Embryonic facial prominence (tissue), 1 donor: Measurements from ENCODE around the gene HHIPL1.

Source experiments
- DNase-seq: peaks from one replicate; pipeline ENCODE4 v3.0.0-alpha.2; 2016; ENCODE audit errors: extremely low spot score

The HHIPL1 gene

DNA sequence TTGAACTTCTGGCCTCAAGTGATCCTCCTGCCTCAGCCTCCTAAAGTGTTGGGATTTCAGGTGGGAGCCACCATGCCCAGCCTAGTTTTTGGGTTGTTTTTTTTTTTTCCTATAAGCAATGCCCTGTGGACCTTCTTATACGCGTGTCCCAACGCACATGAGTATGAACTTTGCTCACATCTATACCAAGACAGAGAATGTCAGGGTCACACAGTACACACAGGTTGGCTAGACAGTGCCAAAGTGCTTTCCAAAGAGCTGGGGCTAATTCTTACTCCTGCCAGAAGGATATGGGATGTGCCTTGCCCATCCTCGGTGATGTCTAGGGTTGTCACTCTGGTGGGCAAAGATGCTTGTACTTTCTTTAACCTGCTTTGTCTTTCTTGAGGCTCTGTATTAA, 33.3 kb upstream of the HHIPL1 start:
- no peak for DNase-seq

DNA sequence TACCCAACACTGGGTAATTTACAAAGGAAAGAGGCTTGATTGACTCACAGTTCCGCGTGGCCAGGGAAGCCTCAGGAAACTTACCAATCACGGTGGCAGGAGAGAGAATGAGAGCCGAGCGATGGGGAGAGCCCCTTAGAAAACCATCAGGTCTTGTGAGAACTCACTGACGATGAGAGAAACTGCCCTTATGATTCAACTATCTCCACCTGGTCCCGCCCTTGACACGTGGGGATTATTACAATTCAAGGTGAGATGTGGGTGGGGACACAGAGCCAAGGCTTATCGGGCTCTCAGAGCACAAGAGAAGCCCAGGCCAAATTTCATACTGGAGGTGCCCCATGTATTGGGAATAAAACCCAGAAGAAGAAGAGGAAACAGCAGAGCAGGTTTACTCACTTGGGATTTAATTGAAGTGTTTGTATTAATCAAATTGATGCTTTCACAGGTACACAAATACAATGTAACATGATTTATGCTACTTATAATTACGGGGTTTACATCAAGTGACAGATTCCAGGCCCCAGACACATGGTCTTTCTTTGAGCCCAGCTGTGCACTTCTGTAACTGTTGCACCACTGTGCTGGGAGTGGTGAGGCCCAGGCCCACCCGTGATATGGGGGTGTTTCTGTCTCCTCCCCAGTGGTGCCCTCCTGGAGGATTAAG, 32.7 kb upstream of the HHIPL1 start:
- DNase-seq = no peak

DNA sequence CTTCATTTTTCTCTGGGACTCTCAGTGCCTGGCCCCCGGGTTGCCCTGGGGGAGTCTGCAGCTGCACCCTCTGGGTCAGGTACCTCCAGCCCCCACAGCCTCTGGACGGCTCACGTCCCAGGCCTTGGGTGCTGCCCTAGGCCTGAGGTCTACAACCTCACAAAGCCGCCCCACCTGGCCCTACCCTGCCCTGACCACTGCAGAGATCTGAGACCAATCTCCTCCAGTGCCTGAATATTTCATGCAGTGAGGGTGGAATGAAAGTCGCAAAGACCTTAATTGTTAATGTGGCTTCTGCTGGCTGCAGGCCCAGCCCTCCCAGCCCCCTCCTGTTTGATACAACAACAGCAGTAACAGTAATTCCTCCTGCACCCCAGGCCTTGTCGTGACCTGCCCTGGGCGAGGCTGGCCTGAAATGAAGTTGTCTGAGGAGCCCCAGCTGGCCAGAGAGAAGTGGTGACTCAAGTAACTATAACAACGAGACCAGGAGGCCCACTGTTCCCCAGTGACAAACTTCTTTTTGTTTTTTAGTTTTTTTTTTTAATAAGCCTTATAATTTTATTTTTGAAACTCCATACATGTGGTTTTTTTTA, 32.1 kb upstream of the HHIPL1 start:
- no peak for DNase-seq

DNA sequence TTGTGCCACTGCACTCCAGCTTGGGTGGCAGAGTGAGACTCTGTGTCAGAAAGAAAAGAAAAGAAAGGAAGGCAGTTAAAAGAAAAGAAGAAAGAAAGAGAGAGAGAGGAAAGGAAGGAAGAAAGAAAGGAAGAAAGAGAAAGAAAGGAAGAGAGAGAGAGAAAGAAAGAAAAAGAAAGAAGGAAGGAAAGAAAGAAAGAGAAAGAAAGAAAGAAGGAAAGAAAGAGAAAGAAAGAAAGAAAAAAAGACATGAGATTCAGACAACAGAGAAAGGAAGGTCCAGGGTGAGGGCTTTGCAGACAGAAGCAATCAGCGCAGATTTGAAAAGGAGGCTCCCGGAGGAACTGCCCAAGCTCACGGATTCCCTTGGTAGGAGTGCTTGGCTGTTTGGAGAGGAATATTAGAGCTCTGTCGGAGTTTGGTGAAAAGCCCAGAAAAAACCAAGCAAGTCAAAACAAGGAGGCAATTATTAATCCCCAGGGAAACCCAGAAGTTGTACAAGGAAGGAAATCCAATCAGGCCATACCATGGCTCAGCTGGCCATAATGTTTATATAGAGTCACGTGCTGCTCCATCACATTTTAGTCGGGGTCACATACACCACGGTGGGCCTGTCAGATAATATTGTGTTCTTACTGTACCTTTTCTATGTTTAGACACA, 29.3 kb upstream of the HHIPL1 start:
- no peak for DNase-seq

DNA sequence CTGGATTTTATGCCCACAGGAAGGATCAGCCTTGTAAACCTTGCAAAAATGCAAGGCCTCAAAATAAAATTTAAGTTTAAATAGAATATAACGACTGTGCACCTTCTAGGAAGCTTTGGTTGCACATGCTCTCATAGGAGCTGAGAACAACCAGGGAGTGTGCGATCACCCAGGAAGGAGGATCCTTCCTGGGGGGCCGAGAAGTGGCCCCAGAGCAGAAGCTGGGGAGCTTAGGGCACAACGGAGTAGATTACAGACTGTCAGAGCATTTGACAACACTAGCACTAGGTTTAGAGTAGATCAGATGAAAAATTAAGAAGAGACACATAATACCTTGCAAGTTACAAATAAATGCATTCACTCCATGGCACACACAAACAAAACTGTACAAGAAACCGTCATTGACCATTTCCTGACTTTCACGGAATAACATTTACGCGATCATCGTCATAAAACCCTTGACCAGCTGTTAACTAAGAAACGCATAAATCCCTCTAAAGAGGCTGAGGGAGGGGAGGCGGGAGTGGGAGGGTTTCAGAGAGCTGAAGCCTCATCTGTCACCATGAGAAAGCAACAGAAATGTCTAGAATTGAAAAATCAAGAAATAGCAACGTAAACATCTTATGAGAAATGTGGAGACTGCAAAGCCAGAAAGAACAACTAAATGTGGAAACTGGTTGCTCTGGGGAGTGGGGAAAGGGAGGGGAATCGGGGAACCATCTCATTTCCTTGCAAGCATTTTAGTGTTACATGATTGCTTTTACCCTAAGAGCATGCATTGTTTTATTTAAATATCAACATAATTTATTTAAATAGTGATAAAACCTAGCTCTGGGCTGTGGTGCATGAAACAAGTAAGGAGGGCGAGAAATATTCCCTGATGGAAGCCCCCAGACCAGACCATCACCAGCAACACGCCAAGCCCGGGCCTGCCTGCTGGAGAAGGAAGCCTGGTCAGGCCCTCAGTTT, 27.8 kb upstream of the HHIPL1 start:
- no peak for DNase-seq

DNA sequence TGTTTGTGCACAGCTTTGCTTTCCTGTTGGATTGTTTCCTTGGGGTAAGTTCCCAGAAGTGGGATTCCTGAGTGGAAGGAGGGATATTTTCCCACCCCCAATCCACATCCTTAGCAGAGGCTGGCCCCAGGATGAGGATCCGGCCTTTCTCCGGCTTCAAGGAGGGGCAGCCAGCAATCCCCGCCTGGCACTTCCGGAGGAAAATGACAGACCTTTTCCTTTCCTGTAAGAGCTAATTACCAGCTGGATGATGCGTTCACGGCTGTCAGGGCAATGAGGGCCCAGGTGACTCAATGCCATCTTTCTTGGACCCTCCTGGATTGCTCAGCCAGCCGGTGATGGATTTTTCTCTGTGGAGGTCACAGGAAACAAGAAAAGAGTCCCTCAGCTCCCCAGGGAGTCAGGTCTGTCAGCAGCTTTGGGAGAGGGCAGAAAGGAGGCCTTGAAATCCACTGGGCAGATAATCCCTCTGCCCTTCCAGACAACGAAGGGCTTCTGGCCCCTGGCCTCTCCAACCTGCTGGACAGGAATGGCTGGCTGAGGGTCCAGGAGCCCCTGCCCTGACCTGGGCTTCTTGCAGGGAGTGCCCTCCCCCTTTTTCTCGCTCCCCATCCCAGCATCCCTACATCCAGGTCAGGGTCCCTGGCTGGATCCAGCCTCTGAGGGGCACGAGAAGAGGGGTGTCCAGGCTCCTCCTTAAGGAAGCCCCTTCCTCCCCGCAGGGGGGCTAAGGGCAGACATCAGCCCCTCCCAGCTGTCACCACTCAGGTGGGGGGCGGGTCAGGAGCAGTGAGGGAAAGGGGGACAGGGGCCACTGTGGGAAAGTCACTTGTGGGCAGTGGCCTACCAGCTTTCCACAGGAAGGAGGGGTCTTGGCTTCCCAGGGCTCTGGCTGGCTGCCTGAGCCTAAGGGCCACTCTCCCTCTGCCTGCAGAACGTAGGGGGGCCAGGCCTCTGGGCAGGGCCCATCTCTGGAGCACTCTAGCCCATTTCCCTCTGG, 24.8 kb upstream of the HHIPL1 start:
- no peak for DNase-seq

DNA sequence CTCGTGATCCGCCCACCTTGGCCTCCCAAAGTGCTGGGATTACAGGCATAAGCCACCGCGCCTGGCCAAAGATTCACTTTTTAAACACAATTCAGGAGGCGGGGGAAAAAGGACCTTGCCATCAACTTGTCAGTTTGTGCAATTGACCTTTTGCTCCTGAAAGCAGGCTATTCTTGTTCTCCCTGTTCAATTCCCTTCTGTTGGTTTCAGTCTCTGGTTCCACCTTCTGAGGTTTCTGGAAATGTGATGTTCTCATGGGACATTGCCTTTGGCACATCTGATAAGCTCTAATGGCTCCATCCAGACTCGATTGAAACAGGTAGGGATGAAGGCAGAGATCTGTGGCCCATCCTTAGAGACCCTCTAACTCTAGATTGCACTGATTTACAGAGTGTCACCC, 23.0 kb upstream of the HHIPL1 start:
- DNase-seq = no peak

DNA sequence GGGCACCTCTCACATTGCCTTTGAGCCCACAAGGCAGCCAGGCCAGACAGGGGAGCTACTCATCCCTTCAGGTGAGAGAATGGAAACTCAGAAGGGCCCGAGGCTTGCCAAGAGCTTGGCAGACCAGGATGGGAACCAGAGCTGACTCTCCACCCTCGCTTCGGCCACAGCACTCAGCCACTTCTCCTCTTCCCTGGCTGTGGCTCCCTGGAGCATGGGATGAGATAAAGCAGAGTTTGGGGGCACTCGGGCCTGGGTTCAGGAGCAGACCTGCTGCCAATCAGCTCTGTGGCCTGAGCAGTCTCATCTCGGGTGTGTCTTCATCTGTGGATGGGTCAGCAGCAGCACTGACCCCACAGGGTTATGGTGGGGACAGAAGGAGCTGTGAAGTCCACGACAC, 20.9 kb upstream of the HHIPL1 start:
- no peak for DNase-seq

DNA sequence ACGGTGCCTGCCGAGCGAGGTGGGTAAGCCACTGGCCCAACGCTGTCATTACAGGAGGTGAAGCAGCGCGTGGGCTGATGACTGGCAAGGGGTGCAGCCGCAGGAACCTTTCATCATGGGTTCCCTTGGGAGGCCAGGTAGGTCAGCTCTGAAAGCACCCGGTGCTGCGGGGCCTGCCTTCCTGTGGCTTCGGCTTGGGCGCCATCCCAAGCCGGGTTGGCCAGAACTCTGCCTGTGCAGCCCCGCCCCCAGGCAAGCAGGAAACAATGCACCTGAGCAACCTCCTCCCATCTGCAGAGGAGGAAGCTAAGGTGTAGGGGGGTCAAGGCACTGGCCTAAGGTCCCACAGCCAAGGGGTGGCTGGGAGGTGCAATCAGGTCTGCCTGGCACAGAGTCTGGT, 20.0 kb upstream of the HHIPL1 start:
- DNase-seq = no peak

DNA sequence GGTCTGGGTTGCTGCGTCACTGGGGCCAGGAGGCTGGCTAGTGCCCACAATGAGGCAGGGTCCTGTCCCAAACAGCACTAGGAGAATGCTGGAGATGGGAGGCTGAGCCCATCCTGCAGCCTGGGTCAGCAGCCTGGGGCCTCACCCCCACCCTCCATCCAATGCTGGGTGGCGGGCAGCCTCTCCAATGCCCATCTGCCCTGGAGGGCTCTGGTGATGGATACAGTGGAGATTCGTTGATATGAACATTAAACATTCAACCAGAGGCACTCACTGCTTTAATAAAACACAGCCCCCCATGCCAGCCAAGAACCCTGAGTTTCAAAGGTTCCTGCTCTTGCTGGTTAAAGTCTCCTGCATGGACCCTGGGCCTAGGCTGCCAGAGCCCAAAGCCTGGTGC, 19.5 kb upstream of the HHIPL1 start:
- DNase-seq = no peak

DNA sequence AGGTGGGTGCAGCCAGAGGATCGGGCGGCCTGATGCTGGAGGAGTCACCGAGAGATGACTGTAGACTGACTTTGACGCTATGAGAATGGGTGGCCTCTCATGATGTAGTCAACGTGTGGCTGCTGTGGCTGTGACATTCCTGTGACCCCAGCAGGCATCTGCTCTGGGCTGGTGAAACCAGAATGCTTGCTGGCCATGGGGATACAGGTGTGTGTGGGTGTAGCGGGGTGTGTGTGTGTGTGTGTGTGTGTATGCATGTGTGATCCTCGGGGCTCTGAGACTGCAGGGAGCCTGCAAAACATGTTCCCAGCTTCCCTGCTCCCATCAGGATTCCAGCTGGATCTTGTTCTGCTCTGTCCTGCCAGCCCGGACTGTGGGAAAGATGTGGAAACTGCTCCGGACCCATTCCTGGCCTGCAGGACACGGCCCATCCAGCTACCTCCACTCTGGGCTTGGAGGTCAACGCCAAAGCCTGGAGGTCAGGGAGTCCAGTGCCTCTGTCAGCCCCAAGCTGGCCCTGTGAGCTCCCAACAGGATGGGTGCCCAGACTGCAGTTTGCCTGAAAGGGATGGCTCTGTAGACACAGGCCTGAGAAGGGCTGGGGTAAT, 18.8 kb upstream of the HHIPL1 start:
- no peak for DNase-seq

DNA sequence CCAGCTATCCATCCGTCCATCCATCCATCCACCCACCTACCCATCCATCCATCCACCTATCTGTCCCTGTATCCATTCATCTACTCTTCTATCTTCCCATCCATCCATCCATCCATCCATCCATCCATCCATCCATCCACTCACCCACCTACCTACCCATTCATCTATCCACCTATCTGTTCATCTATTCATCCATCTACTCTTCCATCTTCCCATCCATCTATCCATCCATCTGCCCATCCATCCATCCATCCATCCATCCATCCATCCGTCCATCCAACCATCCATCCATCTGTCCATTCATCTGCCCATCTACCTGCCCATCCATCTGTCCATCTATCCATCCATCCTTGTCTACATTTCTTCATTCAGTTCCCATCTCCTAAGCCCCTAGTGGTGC, 17.8 kb upstream of the HHIPL1 start:
- DNase-seq = no peak

DNA sequence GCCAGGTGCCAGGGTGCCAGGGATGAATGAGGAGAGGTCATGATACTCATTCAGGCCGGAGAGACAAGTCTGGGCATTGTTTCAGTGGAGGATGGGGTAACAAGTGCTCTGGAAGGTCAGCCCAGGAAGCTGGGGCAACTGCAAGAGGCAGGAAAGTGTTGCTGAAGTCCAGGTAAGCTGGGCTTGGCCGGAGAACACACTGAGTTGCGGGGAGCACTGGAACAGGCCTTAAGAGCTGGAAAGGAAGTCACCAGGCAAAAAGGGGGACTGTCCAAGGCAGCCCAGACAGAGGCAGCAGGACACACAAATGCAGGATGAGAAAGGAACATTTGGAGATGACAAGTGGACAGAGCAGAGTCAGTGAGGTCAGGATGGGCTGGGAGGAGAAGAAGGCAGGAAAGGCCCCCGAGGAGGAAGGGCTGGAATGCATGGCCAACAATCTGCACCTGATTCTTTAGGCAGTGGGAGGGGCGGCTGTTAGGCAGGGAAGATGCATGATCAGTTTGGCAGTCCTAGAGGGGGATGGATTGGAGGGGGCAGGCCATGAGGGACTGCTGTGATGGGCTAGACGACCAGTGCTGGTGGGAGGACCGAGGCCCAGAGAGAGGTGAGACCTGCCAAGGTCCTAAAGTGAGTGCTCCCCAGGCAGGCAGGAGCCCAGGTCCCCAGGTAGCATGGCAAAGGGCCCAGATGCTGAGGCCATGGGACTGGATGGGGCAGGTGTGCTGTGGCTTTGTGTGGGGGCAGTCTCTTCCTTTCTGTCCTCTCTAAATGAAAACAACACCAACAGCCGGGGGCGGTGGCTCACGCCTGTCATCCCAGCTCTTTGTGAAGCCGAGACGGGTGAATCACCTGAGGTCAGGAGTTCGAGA, 17.2 kb upstream of the HHIPL1 start:
- DNase-seq = no peak

DNA sequence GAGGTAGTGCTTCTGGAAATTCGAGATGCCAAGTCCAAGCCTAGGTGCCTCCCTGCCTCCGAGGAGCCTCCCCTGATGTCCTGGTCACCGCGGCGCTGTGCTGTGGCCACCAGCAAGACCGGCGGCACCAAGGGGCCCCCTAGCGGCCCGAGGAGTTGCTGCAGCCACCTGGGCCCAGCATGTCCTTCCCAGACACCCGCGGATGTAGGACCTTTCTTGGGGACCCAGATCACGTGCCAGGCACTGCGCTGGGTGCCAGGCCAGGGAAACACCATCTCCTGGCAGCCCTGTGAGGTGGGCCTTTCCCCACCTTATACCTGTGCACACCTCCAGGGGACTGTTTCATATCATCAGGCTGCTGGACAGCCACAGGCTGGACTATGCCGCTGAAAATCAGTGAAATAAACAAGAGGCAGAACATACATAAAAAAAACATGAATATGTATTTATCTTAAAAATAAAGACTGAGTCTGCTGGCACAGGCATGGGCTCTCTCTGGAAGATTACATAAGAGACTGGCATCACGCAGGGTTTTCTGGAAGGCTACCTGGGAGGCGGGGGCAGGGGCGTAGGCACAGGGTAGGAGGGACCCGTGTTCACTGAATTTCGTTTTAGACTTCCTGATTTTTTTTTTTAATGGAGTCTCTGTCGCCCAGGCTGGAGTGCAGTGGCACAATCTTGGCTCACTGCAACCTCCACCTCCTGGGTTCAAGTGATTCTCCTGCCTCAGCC, 15.9 kb upstream of the HHIPL1 start:
- no peak for DNase-seq

DNA sequence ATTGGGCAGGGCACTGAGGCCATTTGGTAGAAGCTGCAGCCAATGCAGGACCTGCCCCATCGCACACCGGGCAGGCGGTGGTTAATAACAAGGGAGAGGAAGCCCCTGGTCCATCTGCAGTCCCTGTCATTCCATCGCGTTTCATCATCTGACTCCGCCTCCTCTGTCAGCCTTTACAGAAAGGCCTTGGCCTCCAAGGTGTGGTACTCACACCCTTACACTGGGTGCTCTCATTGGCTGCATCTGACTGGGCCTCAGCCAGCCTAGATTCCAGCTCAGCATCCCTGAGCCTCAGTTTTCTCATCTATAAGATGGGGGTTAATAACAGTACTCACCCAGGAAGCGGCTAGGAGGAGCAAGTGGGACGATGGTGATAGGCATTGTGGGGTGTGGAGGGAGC, 14.7 kb upstream of the HHIPL1 start:
- no peak for DNase-seq

DNA sequence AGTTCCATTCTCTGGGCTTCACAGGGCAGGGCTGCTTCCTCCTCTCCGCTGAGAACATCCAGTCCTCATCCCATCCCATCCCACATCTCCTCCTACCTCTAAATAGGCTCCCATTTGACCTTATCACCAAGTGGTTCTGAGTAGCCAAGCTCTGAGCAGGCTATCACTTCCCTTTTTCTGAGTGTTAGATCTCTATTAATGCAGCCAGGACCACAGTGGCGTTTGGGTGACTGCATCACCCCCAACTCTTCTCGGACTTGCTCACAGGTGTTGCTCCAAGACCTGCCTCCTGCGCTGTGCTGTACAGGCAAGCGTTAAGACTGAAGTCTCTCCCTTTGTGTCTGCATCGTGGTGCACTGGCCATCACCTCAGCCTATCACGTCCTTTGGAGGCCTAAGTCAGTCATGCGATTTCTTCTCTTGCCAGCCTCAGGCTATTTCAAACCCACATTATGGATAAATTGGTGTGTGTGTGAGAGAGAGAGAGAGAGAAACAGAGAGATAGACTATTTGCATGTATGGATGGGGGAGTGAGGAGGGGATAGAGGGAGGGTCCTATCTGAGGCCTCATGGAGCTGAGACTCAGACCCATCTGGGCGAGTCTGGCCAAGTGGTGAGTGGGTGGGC, 12.4 kb upstream of the HHIPL1 start:
- no peak for DNase-seq

DNA sequence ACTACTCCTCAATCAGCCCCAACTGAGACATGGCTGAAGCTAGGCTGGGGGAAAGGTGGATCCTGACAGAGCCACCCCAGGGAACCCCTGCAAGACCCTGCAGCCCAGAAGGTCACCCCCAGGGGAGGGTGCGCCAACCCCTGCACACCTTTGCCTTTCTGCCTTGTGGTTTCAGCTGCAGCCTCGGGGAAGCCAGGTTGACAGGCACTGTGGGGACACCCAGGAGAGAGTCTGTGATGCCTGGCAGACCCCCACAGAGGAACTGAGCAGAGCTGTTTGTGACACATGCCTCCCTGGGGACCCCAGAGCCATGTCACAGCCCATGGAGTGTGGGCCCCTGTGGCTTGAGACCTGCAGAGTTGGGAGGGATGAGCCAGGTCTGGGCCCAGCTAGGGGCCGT, 11.8 kb upstream of the HHIPL1 start:
- no peak for DNase-seq

DNA sequence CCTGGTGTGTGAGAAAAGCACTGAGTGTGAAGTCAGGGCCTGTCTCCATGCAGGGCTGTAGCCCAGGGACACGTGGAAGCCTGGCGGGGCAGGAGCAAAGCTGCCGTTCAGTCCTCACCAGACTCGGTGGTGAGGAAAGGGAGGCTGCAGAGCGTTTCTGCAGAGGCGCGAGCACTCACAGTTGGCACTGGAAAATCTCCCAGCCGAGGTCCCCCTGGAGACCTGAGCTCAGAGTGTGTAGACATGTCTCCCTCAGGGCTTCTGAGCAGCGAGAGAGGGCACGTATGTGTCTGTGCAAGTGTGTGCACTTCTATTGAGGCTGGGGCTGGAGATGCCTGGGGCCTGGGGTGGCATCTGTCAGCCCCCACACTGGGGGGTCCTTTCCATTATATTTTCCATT, 11.0 kb upstream of the HHIPL1 start:
- no peak for DNase-seq

DNA sequence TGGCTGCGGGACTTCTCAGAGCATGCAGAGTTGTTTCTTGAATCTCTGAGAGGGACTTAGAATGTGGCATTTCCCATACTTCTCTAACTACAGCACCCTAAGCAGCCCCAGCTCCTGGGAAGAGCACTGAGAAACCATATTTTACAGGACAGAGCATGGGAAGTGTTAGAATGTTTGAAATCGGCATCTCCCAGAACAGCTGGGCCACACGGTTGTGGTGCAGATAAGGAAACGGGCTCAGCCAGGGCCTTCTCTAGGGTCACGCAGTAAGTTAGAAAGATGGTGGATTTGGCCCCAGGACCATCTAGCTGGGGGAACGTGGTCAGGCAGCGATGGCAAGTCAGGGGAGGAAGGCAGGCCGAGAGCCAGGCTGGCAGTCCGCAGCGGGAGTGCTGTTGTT, 10.5 kb upstream of the HHIPL1 start:
- no peak for DNase-seq
